Naive thymus-derived CD8-positive, alpha-beta T cell (primary cell): Measurements from ENCODE around the gene MKRN3. TPM values are rescaled to one million over a fixed set of nuclear protein-coding genes. Genes with fewer than 3 reads are reported as not detected.

Source experiments
- ATAC-seq, 2 donors: fragments of 150-1000 bp; cut with Tn5 transposase in 1 of 2; sonication (Bioruptor Pico), chemical (Tn5 transposase) in 1 of 2; 1 replicate in 1 of 2; 2 replicates in 1 of 2; pipeline ENCODE4 v1.10.0; 2021; ENCODE audit warnings: mild to moderate bottlenecking in 2 of 2, moderate library complexity in 2 of 2
- POLR2A ChIA-PET: fragments of 350-600 bp; sonication (Branson Sonifier 250); formaldehyde crosslinking; loops from one replicate; lab custom pipeline; 2021; ENCODE audit warnings: antibody characterized with exemption; lab: Charles Lee
- DNase-seq, 10 donors: peaks; one replicate each; pipeline versions ENCODE4 v3.0.0 to v3.0.0-alpha.2; 2020 to 2022
- H3K27ac Mint-ChIP-seq, 10 donors: one replicate each; pipeline ENCODE4 v1.8.0; 2020 to 2022; ENCODE audit warnings: mild to moderate bottlenecking in 10 of 10, mixed read lengths in 10 of 10, moderate library complexity in 4 of 10, inconsistent platforms in 1 of 10
- H3K27me3 Mint-ChIP-seq, 5 donors: one replicate each; pipeline ENCODE4 v1.8.0; 2021 to 2022; ENCODE audit warnings: mixed read lengths in 5 of 5
- H3K36me3 Mint-ChIP-seq, 3 donors: one replicate each; pipeline ENCODE4 v1.8.0; 2020 to 2022; ENCODE audit warnings: mixed read lengths in 3 of 3, mild to moderate bottlenecking in 2 of 3, inconsistent platforms in 1 of 3
- H3K4me1 Mint-ChIP-seq, 4 donors: one replicate each; pipeline ENCODE4 v1.8.0; 2021 to 2022; ENCODE audit warnings: mixed read lengths in 4 of 4
- H3K4me3 Mint-ChIP-seq, 10 donors: one replicate each; pipeline ENCODE4 v1.8.0; 2020 to 2022; ENCODE audit warnings: mild to moderate bottlenecking in 10 of 10, mixed read lengths in 10 of 10, moderate library complexity in 6 of 10, inconsistent platforms in 1 of 10
- H3K9me3 Mint-ChIP-seq, 9 donors: one replicate each; pipeline ENCODE4 v1.8.0; 2020 to 2022; ENCODE audit warnings: mixed read lengths in 9 of 9, mild to moderate bottlenecking in 3 of 9, inconsistent platforms in 1 of 9, moderate library complexity in 1 of 9
- polyA plus RNA-seq, 3 donors: library from polyadenylated mRNA; unstranded; fragments of 300-500 nt; fragmentation: Illumina TruSeq; gene quantifications; one replicate each; pipeline ENCODE4 v1.2.3, GENCODE V29; 2021
- total RNA-seq, 8 experiments: library from RNA in 2 of 8; stranded (reverse) in 2 of 8; gene quantifications; one replicate each; pipeline ENCODE4 v1.2.3 and lab custom pipeline; 2021 to 2026

Gene MKRN3
- total and polyA plus RNA-seq, 5 experiments from 2014 or later = 1.3 to 5.7 (median 3.5) TPM

- peaks cover 0 to 6% (median 1%) of the 10 kb centered on the region in 5 donors for H3K27me3 Mint-ChIP-seq
- peaks cover 0 to 9% (median under 1%) of the 10 kb centered on the region in 4 donors for H3K4me1 Mint-ChIP-seq
- POLR2A ChIA-PET = interaction anchor here (0.9 kb wide), 1 partner anchor 61 kb away, joined by 3 read pairs; no protein-coding TSS in a partner anchor
- H3K36me3 Mint-ChIP-seq = peaks cover 0 to 8% (median 0%) of the 10 kb centered on the region in 3 donors
- ATAC-seq (no peak), DNase-seq (no peak)
- peak overlapping the region in 8 of 10 donors; percentile 70 to 96 (median 91) for H3K27ac Mint-ChIP-seq
- H3K9me3 Mint-ChIP-seq = peaks cover 0 to 11% (median 2%) of the 10 kb centered on the region in 9 donors
- peak overlapping the region; percentile 65 to 90 (median 82) for H3K4me3 Mint-ChIP-seq
Measured at GRCh38 chr15:23564821-23565394, 566 bp upstream of the MKRN3 start.

DNA sequence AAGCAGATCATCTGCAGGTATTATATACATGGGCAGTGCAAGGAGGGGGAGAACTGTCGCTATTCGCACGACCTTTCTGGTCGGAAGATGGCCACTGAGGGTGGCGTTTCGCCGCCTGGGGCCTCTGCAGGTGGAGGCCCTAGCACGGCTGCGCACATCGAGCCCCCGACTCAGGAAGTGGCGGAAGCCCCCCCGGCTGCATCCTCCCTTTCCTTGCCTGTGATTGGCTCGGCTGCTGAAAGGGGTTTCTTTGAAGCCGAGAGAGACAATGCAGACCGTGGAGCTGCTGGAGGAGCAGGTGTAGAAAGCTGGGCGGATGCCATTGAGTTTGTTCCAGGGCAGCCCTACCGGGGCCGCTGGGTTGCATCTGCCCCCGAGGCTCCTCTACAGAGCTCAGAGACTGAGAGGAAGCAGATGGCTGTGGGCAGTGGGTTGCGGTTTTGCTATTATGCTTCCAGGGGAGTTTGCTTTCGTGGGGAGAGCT lies 639 bp downstream of the MKRN3 start:
- H3K27me3 Mint-ChIP-seq = peaks cover 0 to 5% (median 1%) of the 10 kb centered on the region in 5 donors
- POLR2A ChIA-PET = interaction anchor here (0.9 kb wide), 1 partner anchor 62 kb away, joined by 3 read pairs; no protein-coding TSS in a partner anchor
- peaks cover 0 to 8% (median 0%) of the 10 kb centered on the region in 3 donors for H3K36me3 Mint-ChIP-seq
- DNase-seq (peak; percentile 13 to 79 (median 60)), ATAC-seq (peak; percentile 85)
- H3K4me1 Mint-ChIP-seq = peaks cover 0 to 10% (median under 1%) of the 10 kb centered on the region in 4 donors
- H3K9me3 Mint-ChIP-seq = peaks cover 0 to 11% (median 2%) of the 10 kb centered on the region in 9 donors
- H3K4me3 Mint-ChIP-seq = peak overlapping the region; percentile 69 to 90 (median 81)
- H3K27ac Mint-ChIP-seq = peak overlapping the region in 8 of 10 donors; percentile 44 to 96 (median 80)

GRCh38 chr15:23566651-23567050 lies 1.2 kb downstream of the MKRN3 start:
- peak overlapping the region in 7 of 10 donors; percentile 18 to 93 (median 80) for H3K27ac Mint-ChIP-seq
- H3K36me3 Mint-ChIP-seq = peaks cover 0 to 8% (median 0%) of the 10 kb centered on the region in 3 donors
- peaks cover 0 to 10% (median under 1%) of the 10 kb centered on the region in 4 donors for H3K4me1 Mint-ChIP-seq
- peaks cover 0 to 5% (median 1%) of the 10 kb centered on the region in 5 donors for H3K27me3 Mint-ChIP-seq
- H3K4me3 Mint-ChIP-seq = peak overlapping the region; percentile 69 to 90 (median 81)
- DNase-seq (no peak), ATAC-seq (no peak)
- peaks cover 0 to 11% (median 2%) of the 10 kb centered on the region in 9 donors for H3K9me3 Mint-ChIP-seq
- POLR2A ChIA-PET = no interaction called here

GRCh38 chr15:23567921-23568320 lies 2.4 kb downstream of the MKRN3 start:
- POLR2A ChIA-PET = no interaction called here
- Mint-ChIP-seq H3K4me1 (peaks cover 0 to 10% (median under 1%) of the 10 kb centered on the region in 4 donors), H3K27me3 (peaks cover 0 to 1% (median 0%) of the 10 kb centered on the region in 5 donors), H3K9me3 (peaks cover 0 to 11% (median 2%) of the 10 kb centered on the region in 9 donors), H3K4me3 (no peak overlapping the region), H3K27ac (no peak overlapping the region), H3K36me3 (peaks cover 0 to 8% (median 0%) of the 10 kb centered on the region in 3 donors)
- ATAC-seq (no peak), DNase-seq (no peak)

DNA sequence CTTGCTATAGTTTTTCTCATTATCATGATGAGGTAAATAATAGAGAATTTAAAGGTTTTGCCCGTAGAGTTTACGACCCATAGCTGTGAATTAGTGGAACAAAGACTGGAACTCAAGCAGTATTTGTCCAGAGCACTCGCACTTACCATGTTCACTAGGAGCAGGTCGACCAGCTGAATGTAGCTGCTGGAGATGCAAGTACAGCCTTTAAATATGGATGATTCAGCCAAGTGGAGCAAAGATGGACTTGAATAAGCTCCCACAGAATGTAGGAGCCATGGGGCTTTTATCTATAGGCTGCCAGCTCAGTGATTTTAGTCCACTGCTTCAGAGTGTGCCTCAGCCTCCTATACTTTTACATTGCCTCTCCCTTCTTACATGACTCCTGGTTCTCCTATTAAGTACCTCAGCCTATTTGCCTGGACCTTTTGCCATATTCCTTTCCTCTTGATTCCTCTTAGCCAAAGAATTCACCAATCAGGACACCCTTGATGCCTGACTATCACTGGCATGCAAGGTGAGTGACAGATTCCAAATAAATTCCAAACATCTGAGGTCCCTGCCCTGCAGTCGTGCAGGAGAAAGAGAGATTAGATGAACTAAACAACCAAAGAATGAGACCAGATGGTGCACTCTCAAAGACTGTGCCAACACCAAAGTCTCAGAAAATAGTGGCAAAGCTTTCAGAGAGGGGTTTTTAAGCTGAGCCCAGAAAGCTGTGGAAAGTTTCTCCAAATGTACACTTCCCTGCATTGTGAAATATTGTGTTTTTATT lies 3.9 kb downstream of the MKRN3 start:
- Mint-ChIP-seq H3K9me3 (peaks cover 0 to 11% (median 2%) of the 10 kb centered on the region in 9 donors), H3K27me3 (no peaks in the 10 kb centered on the region), H3K4me3 (peak overlapping the region in 3 of 10 donors; percentile 3 to 20 (median 3)), H3K27ac (no peak overlapping the region), H3K36me3 (peaks cover 0 to 8% (median 0%) of the 10 kb centered on the region in 3 donors), H3K4me1 (peaks cover 0 to 12% (median 2%) of the 10 kb centered on the region in 4 donors)
- ATAC-seq (no peak), DNase-seq (no peak)
- POLR2A ChIA-PET = no interaction called here

- peaks cover 0 to 10% (median 0%) of the 10 kb centered on the region in 3 donors for H3K36me3 Mint-ChIP-seq
- peaks cover 0 to 3% (median 0%) of the 10 kb centered on the region in 9 donors for H3K9me3 Mint-ChIP-seq
- ATAC-seq (no peak), DNase-seq (no peak)
- H3K4me3 Mint-ChIP-seq = no peak overlapping the region
- H3K27ac Mint-ChIP-seq = no peak overlapping the region
- peaks cover 0 to 16% (median 2%) of the 10 kb centered on the region in 4 donors for H3K4me1 Mint-ChIP-seq
- H3K27me3 Mint-ChIP-seq = no peaks in the 10 kb centered on the region
- POLR2A ChIA-PET = no interaction called here
Measured at GRCh38 chr15:23570486-23570885, 5.0 kb downstream of the MKRN3 start.

DNA sequence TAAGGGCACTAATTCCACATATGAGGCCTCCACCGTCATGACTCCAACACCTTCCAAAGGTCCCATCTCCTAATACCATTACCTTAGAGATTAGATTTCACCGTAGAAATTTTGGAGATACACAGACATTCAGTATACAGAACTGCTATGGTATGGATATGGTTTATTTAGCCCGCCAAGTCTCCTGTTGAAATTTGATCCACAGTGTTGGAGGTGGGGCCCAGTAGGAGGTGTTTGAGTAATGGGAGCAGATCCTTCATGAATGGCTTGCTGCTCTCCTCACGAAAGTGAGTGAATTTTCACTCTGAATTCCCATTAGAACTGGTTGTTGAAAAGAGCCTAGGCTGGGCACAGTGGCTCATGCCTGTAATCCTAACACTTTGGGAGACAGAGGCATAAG lies 7.4 kb downstream of the MKRN3 start:
- ATAC-seq = no peak
- Mint-ChIP-seq H3K27me3 (no peaks in the 10 kb centered on the region), H3K4me1 (peaks cover 0 to 16% (median 2%) of the 10 kb centered on the region in 4 donors), H3K4me3 (no peak overlapping the region), H3K27ac (no peak overlapping the region), H3K36me3 (peaks cover 0 to 3% (median 0%) of the 10 kb centered on the region in 3 donors), H3K9me3 (no peaks in the 10 kb centered on the region)
- POLR2A ChIA-PET = no interaction called here
- no peak for DNase-seq

GRCh38 chr15:23574742-23575141 lies 9.3 kb downstream of the MKRN3 start:
- ATAC-seq (peak in 1 of 2 donors; percentile 78), DNase-seq (no peak)
- Mint-ChIP-seq H3K27ac (no peak overlapping the region), H3K9me3 (no peaks in the 10 kb centered on the region), H3K4me3 (no peak overlapping the region), H3K4me1 (peaks cover 0 to 8% (median 2%) of the 10 kb centered on the region in 4 donors), H3K36me3 (peaks cover 0 to 3% (median 0%) of the 10 kb centered on the region in 3 donors), H3K27me3 (no peaks in the 10 kb centered on the region)
- POLR2A ChIA-PET = no interaction called here

DNA sequence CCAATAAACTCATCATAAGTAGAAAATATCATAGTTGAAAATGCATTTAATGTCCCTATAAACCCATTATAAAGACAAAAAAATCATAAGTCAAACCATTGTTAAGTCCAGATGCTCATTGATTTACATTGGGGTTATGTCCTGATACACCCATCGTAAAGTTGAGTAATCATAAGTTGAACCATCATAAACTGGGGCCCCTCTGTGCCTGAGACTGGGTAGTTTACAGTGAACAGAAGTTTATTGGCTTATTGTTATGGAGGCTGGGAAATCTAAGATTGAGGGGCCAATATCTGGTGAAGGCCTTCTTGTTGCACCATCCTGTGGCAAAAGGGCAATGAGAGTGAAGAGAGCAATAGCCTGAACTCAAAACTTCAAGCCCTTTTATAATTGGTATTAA lies 10.6 kb downstream of the MKRN3 start:
- H3K9me3 Mint-ChIP-seq = no peaks in the 10 kb centered on the region
- POLR2A ChIA-PET = no interaction called here

GRCh38 chr15:23578521-23579150 lies 13.2 kb downstream of the MKRN3 start:
- Mint-ChIP-seq H3K27me3 (no peaks in the 10 kb centered on the region), H3K27ac (no peak overlapping the region), H3K4me3 (no peak overlapping the region), H3K36me3 (peaks cover 0 to 3% (median 0%) of the 10 kb centered on the region in 3 donors), H3K9me3 (no peaks in the 10 kb centered on the region), H3K4me1 (peaks cover 0 to 6% (median 2%) of the 10 kb centered on the region in 4 donors)
- ATAC-seq = no peak
- DNase-seq = no peak
- POLR2A ChIA-PET = no interaction called here

More for the DNA sequence above, 10.6 kb downstream of the MKRN3 start:
- peaks cover 0 to 3% (median 0%) of the 10 kb centered on the region in 3 donors for H3K36me3 Mint-ChIP-seq
- no peak overlapping the region for H3K27ac Mint-ChIP-seq
- DNase-seq (no peak), ATAC-seq (no peak)
- H3K4me1 Mint-ChIP-seq = peaks cover 0 to 6% (median 2%) of the 10 kb centered on the region in 4 donors
- no peak overlapping the region for H3K4me3 Mint-ChIP-seq
- H3K27me3 Mint-ChIP-seq = no peaks in the 10 kb centered on the region

GRCh38 chr15:23588268-23588667 lies 22.8 kb downstream of the MKRN3 start:
- no peak overlapping the region for H3K27ac Mint-ChIP-seq
- peaks cover 0 to 3% (median 0%) of the 10 kb centered on the region in 4 donors for H3K4me1 Mint-ChIP-seq
- no peaks in the 10 kb centered on the region for H3K36me3 Mint-ChIP-seq
- H3K9me3 Mint-ChIP-seq = peaks cover 0 to 3% (median 0%) of the 10 kb centered on the region in 9 donors
- POLR2A ChIA-PET = no interaction called here
- peaks cover 0 to 27% (median 6%) of the 10 kb centered on the region in 5 donors for H3K27me3 Mint-ChIP-seq
- DNase-seq (no peak), ATAC-seq (no peak)
- H3K4me3 Mint-ChIP-seq = no peak overlapping the region

DNA sequence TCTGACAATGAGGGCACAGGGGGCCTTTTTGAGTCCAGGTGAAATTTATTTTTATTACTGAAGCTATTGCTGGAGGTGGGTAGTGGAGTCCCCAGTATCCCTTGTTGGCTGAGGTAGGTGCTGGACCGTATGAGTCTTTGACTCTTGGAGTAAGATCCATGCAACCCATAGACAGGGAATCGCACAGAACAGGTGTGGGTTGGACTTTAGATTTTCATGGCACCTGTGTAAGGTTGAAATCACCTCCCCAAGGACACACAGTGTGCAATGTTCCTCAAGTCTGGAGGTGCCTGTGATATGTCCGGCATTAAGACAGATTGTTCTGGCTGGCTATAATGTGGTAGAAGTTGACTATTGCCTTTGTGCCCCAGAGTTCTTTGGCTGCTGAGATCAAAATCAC lies 23.5 kb downstream of the MKRN3 start:
- H3K4me3 Mint-ChIP-seq = no peak overlapping the region
- DNase-seq (no peak), ATAC-seq (no peak)
- no peaks in the 10 kb centered on the region for H3K36me3 Mint-ChIP-seq
- peaks cover 0 to 3% (median 0%) of the 10 kb centered on the region in 9 donors for H3K9me3 Mint-ChIP-seq
- peaks cover 0 to 27% (median 6%) of the 10 kb centered on the region in 5 donors for H3K27me3 Mint-ChIP-seq
- POLR2A ChIA-PET = no interaction called here
- H3K27ac Mint-ChIP-seq = no peak overlapping the region
- peaks cover 0 to 3% (median 0%) of the 10 kb centered on the region in 4 donors for H3K4me1 Mint-ChIP-seq
